Thyroid gland (tissue), 4 donors: Measurements from ENCODE around the gene OR6A2. TPM values are rescaled to one million over a fixed set of nuclear protein-coding genes. Genes with fewer than 3 reads are reported as not detected.

ENCODE experiments used
- DNase-seq, 2 donors: peaks; one replicate each; pipeline ENCODE4 v3.0.0-alpha.2; 2019
- H3K27ac ChIP-seq, 3 donors: fragments of 200-600 bp; sonication (generic); 1 replicate in 2 of 3; 2 replicates in 1 of 3; pipeline ENCODE4 v1.5.1; 2016 to 2019; ENCODE audit warnings: mild to moderate bottlenecking in 1 of 3, moderate library complexity in 1 of 3
- H3K27me3 ChIP-seq: fragments of 200-600 bp; sonication (generic); one replicate; pipeline ENCODE4 v1.5.1; 2019
- H3K36me3 ChIP-seq, 2 donors: fragments of 200-600 bp; sonication (generic); one replicate each; pipeline ENCODE4 v1.5.1; 2016 to 2019
- H3K4me1 ChIP-seq, 2 donors: fragments of 200-600 bp; sonication (generic); one replicate each; pipeline ENCODE4 v1.5.1; 2017 to 2019
- H3K4me3 ChIP-seq, 3 donors: fragments of 200-600 bp; sonication (generic); replicated peaks in 1 of 3; 1 replicate in 2 of 3; 2 replicates in 1 of 3; pipeline ENCODE4 v1.5.1; 2016; ENCODE audit warnings: mild to moderate bottlenecking in 1 of 3
- H3K9me3 ChIP-seq: fragments of 200-600 bp; sonication (generic); one replicate; pipeline ENCODE4 v1.5.1; 2017
- POLR2A ChIP-seq, 2 donors: fragments of 450-650 bp; IDR thresholded peaks; one replicate each; pipeline ENCODE4 v1.6.1; 2017; ENCODE audit warnings: antibody characterized with exemption in 2 of 2, mild to moderate bottlenecking in 2 of 2, moderate library complexity in 1 of 2
- WGBS, 2 donors: methylation state at CpG; one replicate each; pipeline ENCODE4 v1.1.5; 2017; 5-methylcytosine and 5-hydroxymethylcytosine counted together
- intact Hi-C: fragments of 100-400 bp; cut with DNase I; formaldehyde crosslinking; loops from one replicate; pipeline ENCODE4 v1.15.1; 2023
- total RNA-seq, 4 donors: library from RNA; depleted of rRNA; stranded (reverse); fragments of >200 nt; gene quantifications; one replicate each; pipeline ENCODE4 v1.2.3, GENCODE V29; 2016
- TF ChIP-seq, protein P1 (sequence below), 6 experiments: fragments of 200-600 bp in 3 of 6; fragments of 450-650 bp in 3 of 6; sonication (generic) in 3 of 6; IDR thresholded peaks; one replicate each; pipeline ENCODE4 v1.5.1; 2016 to 2019; ENCODE audit warnings: antibody characterized with exemption in 6 of 6, mild to moderate bottlenecking in 2 of 6, inconsistent platforms in 1 of 6, moderate library complexity in 1 of 6

The OR6A2 gene
- total RNA-seq, 4 donors from 2014 or later, result 0.27 to 0.92 (median 0.67) TPM

- Histone ChIP-seq H3K4me1 (no peaks in the 10 kb centered on the region), H3K9me3 (no peaks in the 10 kb centered on the region), H3K27ac (peak overlapping the region; percentile 19 to 58 (median 43)), H3K36me3 (no peaks in the 10 kb centered on the region), H3K4me3 (no peak overlapping the region), H3K27me3 (no peaks in the 10 kb centered on the region)
- intact Hi-C loops, result no loop called here
- no peak for DNase-seq
- WGBS, 2 donors, result 58 to 79% methylated on average over 5 of the region's 5 CpGs
- no peak for TF ChIP-seq POLR2A (IDR thresholded peaks at IDR 0.05)
- TF ChIP-seq, protein P1, sequence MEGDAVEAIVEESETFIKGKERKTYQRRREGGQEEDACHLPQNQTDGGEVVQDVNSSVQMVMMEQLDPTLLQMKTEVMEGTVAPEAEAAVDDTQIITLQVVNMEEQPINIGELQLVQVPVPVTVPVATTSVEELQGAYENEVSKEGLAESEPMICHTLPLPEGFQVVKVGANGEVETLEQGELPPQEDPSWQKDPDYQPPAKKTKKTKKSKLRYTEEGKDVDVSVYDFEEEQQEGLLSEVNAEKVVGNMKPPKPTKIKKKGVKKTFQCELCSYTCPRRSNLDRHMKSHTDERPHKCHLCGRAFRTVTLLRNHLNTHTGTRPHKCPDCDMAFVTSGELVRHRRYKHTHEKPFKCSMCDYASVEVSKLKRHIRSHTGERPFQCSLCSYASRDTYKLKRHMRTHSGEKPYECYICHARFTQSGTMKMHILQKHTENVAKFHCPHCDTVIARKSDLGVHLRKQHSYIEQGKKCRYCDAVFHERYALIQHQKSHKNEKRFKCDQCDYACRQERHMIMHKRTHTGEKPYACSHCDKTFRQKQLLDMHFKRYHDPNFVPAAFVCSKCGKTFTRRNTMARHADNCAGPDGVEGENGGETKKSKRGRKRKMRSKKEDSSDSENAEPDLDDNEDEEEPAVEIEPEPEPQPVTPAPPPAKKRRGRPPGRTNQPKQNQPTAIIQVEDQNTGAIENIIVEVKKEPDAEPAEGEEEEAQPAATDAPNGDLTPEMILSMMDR (IDR thresholded peaks at IDR 0.05), result no peak
These were observed 53.3 kb downstream of the OR6A2 start for GRCh38 chr11:6746086-6746618.

DNA sequence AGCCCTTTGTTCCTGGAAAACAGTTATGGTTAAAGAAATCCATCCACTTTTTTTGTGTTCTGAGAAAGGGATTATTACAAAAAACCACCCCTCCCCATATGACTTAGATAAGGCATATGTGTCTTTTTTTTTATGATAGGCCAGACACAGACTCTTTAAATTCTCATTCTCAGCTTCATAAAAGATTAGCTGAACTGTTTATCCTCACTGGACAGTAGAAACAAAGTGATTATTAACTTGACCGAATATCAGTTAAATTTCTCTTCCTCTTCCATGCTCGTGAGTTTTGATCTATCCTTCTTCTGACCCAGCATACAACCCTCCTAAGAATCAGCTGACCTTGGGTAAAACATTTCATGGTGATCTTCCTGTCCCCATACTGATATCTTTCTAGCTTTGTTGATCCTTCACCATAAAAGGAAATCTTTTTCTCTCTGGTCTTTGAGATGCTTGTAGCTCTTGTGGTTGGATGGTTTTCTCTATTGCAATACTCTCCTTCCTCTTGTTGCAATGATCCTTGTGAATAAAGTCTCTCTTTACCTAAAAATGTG is 53.9 kb downstream of the OR6A2 start:
- Histone ChIP-seq H3K36me3 (no peaks in the 10 kb centered on the region), H3K4me1 (no peaks in the 10 kb centered on the region), H3K9me3 (no peaks in the 10 kb centered on the region), H3K27me3 (no peaks in the 10 kb centered on the region), H3K27ac (peak overlapping the region in 2 of 3 donors; percentile 43 to 58), H3K4me3 (no peak overlapping the region)
- intact Hi-C loops, result no loop called here
- 66 to 74% methylated on average over 2 of the region's 2 CpGs for WGBS, 2 donors
- DNase-seq, result no peak
- no peak for TF ChIP-seq POLR2A (IDR thresholded peaks at IDR 0.05)
- TF ChIP-seq, protein P1 (IDR thresholded peaks at IDR 0.05), result no peak

DNA sequence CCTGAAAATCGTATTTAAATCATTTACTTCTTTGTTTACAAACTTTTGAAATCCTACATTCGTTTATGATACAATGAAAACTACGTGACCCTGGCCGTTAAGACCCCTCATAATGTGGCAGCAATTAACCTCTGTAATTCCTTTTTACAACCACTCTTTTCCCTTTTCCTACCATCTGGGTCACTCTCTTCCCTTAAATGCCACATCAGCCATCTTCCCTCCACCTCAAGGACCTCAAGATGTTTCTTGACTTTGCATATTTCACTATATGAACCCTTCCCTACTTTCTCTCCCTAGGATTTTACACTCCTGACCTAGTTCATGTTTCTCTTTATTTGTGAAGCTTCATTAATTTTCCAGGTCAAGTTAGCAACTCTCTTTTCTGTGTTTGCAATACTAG is 54.5 kb downstream of the OR6A2 start:
- Histone ChIP-seq H3K27me3 (no peaks in the 10 kb centered on the region), H3K9me3 (no peaks in the 10 kb centered on the region), H3K4me1 (no peaks in the 10 kb centered on the region), H3K4me3 (no peak overlapping the region), H3K27ac (peak overlapping the region in 1 of 3 donors; percentile 43), H3K36me3 (no peaks in the 10 kb centered on the region)
- intact Hi-C loops, result no loop called here
- DNase-seq, result no peak
- 61 to 84% methylated on average over 3 to 4 of the region's 4 CpGs for WGBS, 2 donors
- TF ChIP-seq POLR2A (IDR thresholded peaks at IDR 0.05), result no peak
- TF ChIP-seq, protein P1 (IDR thresholded peaks at IDR 0.05), result no peak

- Histone ChIP-seq H3K4me1 (no peaks in the 10 kb centered on the region), H3K4me3 (no peak overlapping the region), H3K27me3 (no peaks in the 10 kb centered on the region), H3K9me3 (no peaks in the 10 kb centered on the region), H3K36me3 (no peaks in the 10 kb centered on the region), H3K27ac (no peak overlapping the region)
- no peak for TF ChIP-seq POLR2A (IDR thresholded peaks at IDR 0.05)
- TF ChIP-seq, protein P1 (IDR thresholded peaks at IDR 0.05), result no peak
- 60 to 65% methylated on average over 7 of the region's 7 CpGs for WGBS, 2 donors
- DNase-seq, result no peak
- intact Hi-C loops, result no loop called here
These were observed 57.2 kb downstream of the OR6A2 start for GRCh38 chr11:6742260-6742659.

Other genes with a start within 250 kb of the OR6A2 start
- 10 to 100 TPM; 12.9 to 36.7 (median 18.8) TPM for gene RRP8, start 196.1 kb downstream of the OR6A2 start, total RNA-seq
- 100 to 1,000 TPM; 101 to 144 (median 121) TPM for gene ILK, start 195.9 kb downstream of the OR6A2 start, total RNA-seq
- gene TAF10, start 187.5 kb downstream of the OR6A2 start, total RNA-seq, result 100 to 1,000 TPM in 3 of 4 donors, 10 to 100 TPM in 1; 96.6 to 113 (median 108) TPM
- 10 to 100 TPM; 51.3 to 97.3 (median 69.1) TPM for gene TPP1, start 180.3 kb downstream of the OR6A2 start, total RNA-seq
- gene DCHS1, start 143.9 kb downstream of the OR6A2 start, total RNA-seq, result 10 to 100 TPM in 1 of 4 donors, 1 to 10 TPM in 3; 5.6 to 14.4 (median 9.6) TPM
- 100 to 1,000 TPM in 2 of 4 donors, 10 to 100 TPM in 2; 37.8 to 579 (median 144) TPM for gene MRPL17, start 116.3 kb downstream of the OR6A2 start, total RNA-seq
- under 1 TPM; 0.11 to 0.92 (median 0.34) TPM for gene OR2AG2, start 27.7 kb downstream of the OR6A2 start, total RNA-seq
- gene OR2AG1, start 16.7 kb downstream of the OR6A2 start, total RNA-seq, result not detected
- gene OR10A5, start 46.0 kb upstream of the OR6A2 start, total RNA-seq, result not detected
- gene OR10A2, start 63.4 kb upstream of the OR6A2 start, total RNA-seq, result not detected
- gene OR10A4, start 76.9 kb upstream of the OR6A2 start, total RNA-seq, result not detected
- 1 to 10 TPM in 1 of 4 donors, under 1 TPM in 1, not detected in 2; 0.54 to 1.2 TPM for gene OR2D2, start 92.8 kb upstream of the OR6A2 start, total RNA-seq
- not detected for gene OR2D3, start 121.3 kb upstream of the OR6A2 start, total RNA-seq
- gene ZNF215, start 126.7 kb upstream of the OR6A2 start, total RNA-seq, result 1 to 10 TPM; 1.7 to 3.5 (median 2.1) TPM
- 1 to 10 TPM; 5.1 to 8.1 (median 6.7) TPM for gene ZNF214, start 220.7 kb upstream of the OR6A2 start, total RNA-seq
- under 1 TPM in 2 of 4 donors, not detected in 2; 0.11 to 0.15 TPM for gene NLRP14, start 220.8 kb upstream of the OR6A2 start, total RNA-seq